Gastroesophageal sphincter (tissue), 4 donors: ENCODE measurements around the gene FAM50A. TPM values are rescaled to one million over a fixed set of nuclear protein-coding genes. Genes with fewer than 3 reads are reported as not detected.

ENCODE experiments used
- ATAC-seq: fragments of 150-250 bp; one replicate; pipeline ENCODE4 v1.9.1; 2016; ENCODE audit warnings: mild to moderate bottlenecking, moderate library complexity
- H3K27ac ChIP-seq, 4 donors: fragments of 200-600 bp; sonication (generic) in 3 of 4; 1 replicate in 3 of 4; 2 replicates in 1 of 4; pipeline ENCODE4 v1.5.1; 2016 to 2019
- H3K27me3 ChIP-seq: fragments of 200-600 bp; sonication (generic); one replicate; pipeline ENCODE4 v1.5.1; 2019
- H3K36me3 ChIP-seq, 2 donors: fragments of 200-600 bp; sonication (generic); one replicate each; pipeline ENCODE4 v1.5.1; 2019; ENCODE audit warnings: control low read depth in 1 of 2
- H3K4me1 ChIP-seq, 3 donors: fragments of 200-600 bp; sonication (generic); 1 replicate in 2 of 3; 2 replicates in 1 of 3; pipeline ENCODE4 v1.5.1; 2016 to 2019; ENCODE audit warnings: control low read depth in 2 of 3
- H3K4me3 ChIP-seq, 2 donors: fragments of 200-600 bp; sonication (generic); one replicate each; pipeline ENCODE4 v1.5.1; 2019; ENCODE audit warnings: mild to moderate bottlenecking in 1 of 2, moderate library complexity in 1 of 2
- H3K9me3 ChIP-seq, 3 donors: fragments of 200-600 bp; sonication (generic); one replicate each; pipeline ENCODE4 v1.5.1; 2017 to 2019; ENCODE audit warnings: control low read depth in 2 of 3
- CTCF ChIP-seq, 4 experiments: fragments of 200-600 bp in 2 of 4; fragments of 450-650 bp in 2 of 4; sonication (generic) in 1 of 4; IDR thresholded peaks; one replicate each; pipeline ENCODE4 v1.5.1; 2017 to 2019; ENCODE audit warnings: antibody characterized with exemption in 4 of 4, mild to moderate bottlenecking in 2 of 4, moderate library complexity in 2 of 4
- EP300 ChIP-seq: sonication (generic); formaldehyde crosslinking; IDR thresholded peaks from one replicate; pipeline ENCODE4 v1.6.1; 2017; ENCODE audit warnings: antibody characterized with exemption, mild to moderate bottlenecking
- POLR2A ChIP-seq, 2 donors: fragments of 450-650 bp; IDR thresholded peaks; one replicate each; pipeline ENCODE4 v1.6.1; 2017; ENCODE audit warnings: antibody characterized with exemption in 2 of 2, mild to moderate bottlenecking in 2 of 2, moderate library complexity in 1 of 2
- POLR2AphosphoS5 ChIP-seq: sonication (generic); formaldehyde crosslinking; IDR thresholded peaks from one replicate; pipeline ENCODE4 v1.6.1; 2017; ENCODE audit warnings: antibody characterized with exemption
- WGBS, 2 donors: methylation state at CpG; one replicate each; pipeline ENCODE4 v1.1.5; 2018; ENCODE audit warnings: low coverage in 1 of 2; 5-methylcytosine and 5-hydroxymethylcytosine counted together
- total RNA-seq, 4 donors: library from RNA; depleted of rRNA; stranded (reverse); fragments of >200 nt; gene quantifications; one replicate each; pipeline ENCODE4 v1.1.0, GENCODE V29; 2016

The FAM50A gene
- total RNA-seq, 4 donors from 2014 or later: 49.8 to 58.2 (median 53.4) TPM

DNA sequence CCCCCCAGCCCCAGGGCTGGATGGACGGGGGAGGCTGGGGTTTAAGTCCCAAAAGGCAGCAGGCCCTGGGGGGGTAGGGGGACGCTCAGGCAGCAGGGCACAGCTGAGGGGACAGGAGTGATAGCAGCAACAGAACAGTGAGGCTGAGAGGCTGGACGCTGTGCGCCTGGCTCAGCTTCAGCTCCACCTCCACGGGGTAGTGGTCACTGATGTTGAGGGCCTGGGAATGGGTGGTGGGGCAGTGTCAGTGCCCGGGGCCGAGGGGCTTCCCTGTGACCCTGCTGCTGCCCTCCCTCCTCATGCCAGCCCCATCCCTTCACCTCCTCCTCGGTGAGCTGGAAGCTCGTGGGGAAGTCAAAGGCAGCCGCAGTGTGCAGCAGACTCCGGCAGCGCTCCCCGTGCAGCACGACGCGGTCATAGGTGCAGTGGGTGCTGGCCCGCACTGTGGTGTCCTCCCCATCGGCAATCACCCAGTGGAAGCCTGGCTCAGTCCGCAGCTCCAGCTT is 41.3 kb upstream of the FAM50A start:
- no peak overlapping the region for H3K4me3 ChIP-seq
- H3K9me3 ChIP-seq: no peaks in the 10 kb centered on the region
- H3K4me1 ChIP-seq: peaks cover 0 to 28% (median 4%) of the 10 kb centered on the region in 3 donors
- H3K36me3 ChIP-seq: peaks cover 0 to 36% of the 10 kb centered on the region in 2 donors
- TF ChIP-seq POLR2AphosphoS5 (no peak), POLR2A (IDR thresholded peaks at IDR 0.05) (no peak), CTCF (IDR thresholded peaks at IDR 0.05) (no peak), EP300 (no peak)
- H3K27me3 ChIP-seq: no peaks in the 10 kb centered on the region
- no peak overlapping the region for H3K27ac ChIP-seq
- ATAC-seq: no peak
- WGBS, 2 donors: no CpG with 5 or more reads among the region's 19 CpGs

- Histone ChIP-seq H3K4me3 (no peak overlapping the region), H3K27ac (no peak overlapping the region), H3K36me3 (peaks cover 0 to 36% of the 10 kb centered on the region in 2 donors), H3K27me3 (no peaks in the 10 kb centered on the region), H3K4me1 (peaks cover 0 to 28% (median 4%) of the 10 kb centered on the region in 3 donors), H3K9me3 (no peaks in the 10 kb centered on the region)
- WGBS, 2 donors: 80% methylated on average over 1 of the region's 10 CpGs; no CpG with 5 or more reads in 1 of the 2 donors
- ATAC-seq: no peak
- TF ChIP-seq EP300 (no peak), CTCF (IDR thresholded peaks at IDR 0.05) (no peak), POLR2A (IDR thresholded peaks at IDR 0.05) (no peak)
These were observed 40.7 kb upstream of the FAM50A start for GRCh38 chrX:154403192-154403591.

DNA sequence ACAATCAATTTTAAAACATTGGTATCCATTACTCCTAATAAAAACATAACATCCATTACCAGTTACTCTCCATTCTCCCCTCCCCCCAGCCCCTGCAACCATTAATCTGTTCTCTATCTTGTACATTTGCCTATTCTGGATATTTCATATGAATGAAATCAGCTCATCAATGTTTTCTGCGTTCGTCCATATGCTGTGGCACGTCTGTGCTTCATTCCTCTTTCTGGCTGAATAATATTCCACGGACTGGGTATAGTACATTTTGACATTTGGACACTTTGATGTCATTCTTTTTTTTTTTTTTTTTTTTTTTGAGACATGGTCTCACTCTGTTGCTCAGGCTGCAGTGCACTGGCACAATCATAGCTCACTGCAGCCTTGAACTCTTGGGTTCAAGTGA is 40.1 kb upstream of the FAM50A start:
- peaks cover 0 to 36% of the 10 kb centered on the region in 2 donors for H3K36me3 ChIP-seq
- no peak overlapping the region for H3K27ac ChIP-seq
- peaks cover 0 to 28% (median 4%) of the 10 kb centered on the region in 3 donors for H3K4me1 ChIP-seq
- H3K4me3 ChIP-seq: no peak overlapping the region
- TF ChIP-seq POLR2AphosphoS5 (no peak), EP300 (no peak), CTCF (IDR thresholded peaks at IDR 0.05) (no peak)
- no peaks in the 10 kb centered on the region for H3K9me3 ChIP-seq
- no peak for ATAC-seq
- 68 to 82% methylated on average over 4 of the region's 4 CpGs for WGBS, 2 donors
- no peaks in the 10 kb centered on the region for H3K27me3 ChIP-seq

GRCh38 chrX:154404625-154405192 is 39.2 kb upstream of the FAM50A start:
- no peak for ATAC-seq
- 88% methylated on average over 3 of the region's 16 CpGs; no CpG with 5 or more reads in 1 of the 2 donors for WGBS, 2 donors
- Histone ChIP-seq H3K27me3 (no peaks in the 10 kb centered on the region), H3K9me3 (no peaks in the 10 kb centered on the region), H3K4me1 (peaks cover 0 to 19% (median 4%) of the 10 kb centered on the region in 3 donors), H3K27ac (no peak overlapping the region), H3K36me3 (peaks cover 0 to 28% of the 10 kb centered on the region in 2 donors), H3K4me3 (no peak overlapping the region)
- TF ChIP-seq EP300: no peak
- no peak for TF ChIP-seq CTCF (IDR thresholded peaks at IDR 0.05)
- no peak for TF ChIP-seq POLR2AphosphoS5
- no peak for TF ChIP-seq POLR2A (IDR thresholded peaks at IDR 0.05)

GRCh38 chrX:154408659-154409221 is 35.2 kb upstream of the FAM50A start:
- H3K9me3 ChIP-seq: no peaks in the 10 kb centered on the region
- H3K27ac ChIP-seq: peak overlapping the region in 3 of 4 donors; percentile 56 to 65 (median 59)
- WGBS, 2 donors: 48 to 60% methylated on average over 2 to 3 of the region's 10 CpGs
- peaks cover 0 to 16% (median 3%) of the 10 kb centered on the region in 3 donors for H3K4me1 ChIP-seq
- no peak for TF ChIP-seq POLR2A (IDR thresholded peaks at IDR 0.05)
- TF ChIP-seq EP300: no peak
- no peak for TF ChIP-seq CTCF (IDR thresholded peaks at IDR 0.05)
- no peak for TF ChIP-seq POLR2AphosphoS5
- H3K4me3 ChIP-seq: peak overlapping the region; percentile 11 to 40
- ATAC-seq: no peak
- no peaks in the 10 kb centered on the region for H3K27me3 ChIP-seq
- H3K36me3 ChIP-seq: peaks cover 0 to 7% of the 10 kb centered on the region in 2 donors
